GM19468 (cell line): ENCODE measurements around the gene CLBA1.
"Not testable (repeated sequence)": the region's sequence is repeated elsewhere in the genome, so short reads cannot be mapped to it uniquely, and the experiment has no call there.

ENCODE experiments used
- ATAC-seq: cut with Tn5 transposase; IDR thresholded peaks from one replicate; pipeline ENCODE4 v1.9.1; 2021; ENCODE audit warnings: mild to moderate bottlenecking, moderate library complexity, moderate number of reproducible peaks; ENCODE audit not compliant: unreplicated experiment; ENCODE audit errors: extremely low read depth

CLBA1 gene

DNA sequence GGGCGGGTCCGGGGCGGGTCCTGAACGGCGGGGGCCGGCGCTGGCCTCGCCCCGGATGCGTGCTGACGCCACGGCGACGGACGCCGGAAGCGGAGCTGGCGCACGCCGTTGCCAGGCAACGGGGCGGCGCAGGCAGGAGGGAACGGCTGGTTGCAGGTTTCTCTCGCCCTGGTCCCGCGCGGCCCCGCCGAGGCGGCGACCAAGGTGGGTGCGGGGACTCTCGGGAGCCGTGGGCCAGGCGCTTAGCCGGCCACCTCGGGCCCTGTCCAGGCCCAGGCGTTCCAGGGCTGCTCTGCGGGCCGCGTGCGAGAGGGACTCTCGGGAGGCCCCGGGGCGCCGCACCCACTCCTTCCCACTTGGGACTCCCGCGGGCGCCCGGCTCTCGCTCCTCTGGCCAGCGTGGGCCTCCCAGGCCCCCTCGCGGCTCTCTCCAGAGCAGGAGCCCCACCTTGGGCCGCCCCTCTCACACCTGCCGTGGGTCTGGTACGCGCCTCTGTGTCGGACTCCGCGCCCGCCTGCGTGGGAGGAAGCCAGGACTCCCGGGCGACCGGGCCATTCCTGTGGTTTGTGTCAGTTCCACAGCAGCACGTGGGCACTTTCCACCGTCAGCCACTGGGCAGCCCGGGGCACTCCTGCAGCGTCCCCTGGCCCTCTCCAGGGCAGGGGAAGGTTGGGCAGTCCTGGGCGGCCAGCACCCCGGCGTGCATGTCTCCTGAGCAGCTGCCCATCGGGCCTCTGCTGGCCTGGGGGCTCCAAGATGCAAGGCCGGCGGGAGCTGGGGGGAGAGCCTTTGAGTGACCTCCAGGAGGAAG is at the start of gene CLBA1:
CLBA1 (plus strand) TSS at position 114 of the 812 bp plus-strand sequence; CDS start at position 758, 644 bp downstream.
- peak; percentile 58 for ATAC-seq

DNA sequence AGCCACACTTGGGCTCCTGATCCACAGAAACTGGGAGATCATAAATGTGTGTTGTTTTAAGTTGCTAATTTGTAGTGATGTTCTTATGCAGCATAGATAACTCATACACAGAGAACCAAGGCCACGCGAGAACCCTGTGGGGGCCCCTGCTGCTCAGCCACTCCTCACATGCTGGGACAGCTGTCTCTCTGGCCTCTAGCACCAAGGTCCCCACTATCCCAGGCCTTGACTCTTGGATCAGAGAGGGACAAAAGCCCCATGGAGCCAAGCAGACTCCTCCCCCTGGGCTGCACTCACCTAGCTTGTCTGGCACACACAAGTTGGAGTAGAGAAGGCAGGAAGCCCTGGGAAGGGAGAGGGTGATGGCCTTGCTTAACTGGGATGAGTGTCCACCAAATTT is 49.6 kb upstream of the CLBA1 start:
- no peak for ATAC-seq

DNA sequence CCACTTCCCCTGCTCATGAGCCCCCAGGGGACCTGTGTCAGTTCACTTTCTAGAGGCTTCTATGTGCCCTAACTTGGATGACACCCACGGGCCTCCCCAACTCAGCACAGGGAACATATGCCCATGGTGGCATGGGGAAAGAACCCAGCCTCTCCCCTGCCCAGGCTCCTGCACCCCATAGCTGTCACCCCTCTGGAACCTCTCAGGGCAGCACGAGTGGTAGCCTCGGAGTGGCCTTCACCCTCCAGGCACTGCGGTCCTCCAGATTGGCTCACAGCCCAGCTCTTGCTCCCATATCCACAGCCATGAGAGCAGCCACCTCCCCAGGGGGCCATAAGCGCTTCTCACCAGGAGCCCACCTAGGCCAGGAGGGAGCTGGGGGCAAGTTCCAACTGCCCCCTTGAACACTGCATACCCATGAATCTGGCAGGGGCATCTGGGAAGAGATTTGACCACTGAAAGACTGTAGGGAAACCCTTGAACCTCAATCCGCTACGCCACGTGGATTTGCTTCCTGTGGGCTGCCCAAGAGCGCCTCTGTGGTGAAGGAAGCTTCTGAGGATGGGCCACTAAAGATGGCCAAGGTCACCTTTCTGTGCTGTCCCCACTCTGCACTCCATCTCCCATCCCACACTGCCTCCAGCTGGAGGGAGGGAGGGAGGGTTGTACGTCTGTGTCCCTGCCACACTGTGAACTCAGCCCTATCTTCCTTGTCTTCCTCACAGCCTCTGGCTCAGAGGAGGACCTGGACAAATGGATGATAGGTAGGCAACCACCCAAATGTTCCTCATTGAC is 49.0 kb upstream of the CLBA1 start:
- ATAC-seq = no peak

DNA sequence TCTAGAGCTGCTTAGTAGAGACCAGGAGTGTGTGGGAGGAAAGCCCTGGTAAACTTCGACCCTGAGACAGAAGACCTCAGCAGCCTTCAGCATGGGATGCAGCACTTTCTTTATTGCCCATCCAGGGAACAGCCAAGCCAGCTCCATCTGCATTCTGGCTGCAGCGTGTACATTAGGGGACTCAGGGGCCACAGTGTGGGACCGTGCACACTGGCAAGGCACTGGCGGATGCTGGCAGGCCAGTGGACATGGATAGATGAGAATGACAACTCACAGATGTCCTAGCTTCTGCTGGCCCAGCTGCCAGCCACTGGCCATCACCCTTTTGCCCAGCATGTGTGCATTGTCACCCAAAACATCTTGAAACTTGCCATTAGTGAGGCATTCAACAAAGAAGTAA is 48.4 kb upstream of the CLBA1 start:
- no peak for ATAC-seq

DNA sequence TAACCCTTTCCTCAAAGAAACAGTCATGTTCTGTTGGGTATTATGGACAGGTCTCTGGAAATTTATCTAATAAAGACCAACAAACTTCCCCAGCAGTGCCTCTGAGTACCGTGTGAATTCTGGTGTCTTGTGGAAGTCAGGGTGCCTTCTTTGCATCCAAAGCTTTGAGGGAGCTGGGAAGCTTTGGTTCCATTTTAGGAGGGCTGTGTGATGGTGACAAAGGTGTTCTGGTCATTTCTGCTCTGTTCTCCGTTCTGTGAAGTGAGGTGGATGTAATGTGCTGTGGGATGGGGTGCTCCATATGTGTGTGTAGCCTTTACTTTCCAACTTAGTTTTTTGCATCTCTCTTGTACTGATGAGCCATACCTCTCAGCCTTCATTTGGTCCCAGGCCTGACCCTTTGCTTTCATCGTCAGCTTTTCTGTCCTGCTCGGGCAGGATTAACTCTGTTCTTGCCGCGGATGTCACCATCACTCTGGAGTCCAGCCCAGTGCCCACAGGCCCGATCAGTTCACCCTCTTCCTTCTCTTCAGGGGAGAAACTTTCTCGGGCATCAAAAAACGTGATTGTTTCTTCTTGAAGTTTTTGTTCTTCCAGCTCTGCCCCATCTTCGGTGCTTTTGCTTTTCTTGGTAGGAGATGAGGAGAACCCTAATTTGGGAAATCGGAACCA is 47.8 kb upstream of the CLBA1 start:
- ATAC-seq = no peak

DNA sequence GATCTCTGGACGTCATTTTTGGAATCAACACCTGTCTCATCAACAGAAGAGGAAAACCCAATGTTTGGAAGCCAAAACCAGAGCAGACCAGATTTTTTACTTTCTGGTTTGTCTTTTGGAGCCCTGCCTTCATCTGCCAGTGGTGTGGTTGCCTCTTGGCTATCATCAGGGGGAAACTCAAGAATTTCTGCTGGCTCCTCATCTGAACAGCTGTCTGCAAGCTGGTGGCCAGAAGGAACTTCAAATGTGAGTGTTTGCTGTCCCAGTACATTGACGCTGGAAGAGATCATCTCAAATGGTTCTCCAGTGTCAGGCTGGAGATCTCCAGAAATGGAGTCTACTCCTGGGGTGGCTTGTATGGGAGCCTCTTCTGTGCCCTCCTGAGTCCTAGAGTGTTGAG is 47.2 kb upstream of the CLBA1 start:
- no peak for ATAC-seq

DNA sequence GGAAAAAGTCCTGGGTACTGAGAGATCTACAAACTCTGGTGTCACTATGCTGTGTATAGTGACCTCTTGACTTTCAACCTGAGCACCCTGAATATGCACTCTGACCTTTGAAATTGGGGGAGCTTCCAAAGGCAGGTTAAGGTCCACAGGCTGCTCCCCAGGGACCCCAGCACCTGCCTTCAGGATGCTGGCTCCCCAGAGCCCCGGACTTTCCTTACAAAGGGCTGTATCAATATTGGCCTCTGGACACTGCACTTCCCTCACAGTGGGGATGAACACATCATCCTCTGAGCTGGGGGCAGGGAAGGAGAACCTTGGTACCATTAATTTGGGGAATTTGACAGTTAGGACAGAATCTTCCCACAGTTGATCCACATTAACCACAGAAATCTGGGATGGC is 46.6 kb upstream of the CLBA1 start:
- ATAC-seq = no peak

DNA sequence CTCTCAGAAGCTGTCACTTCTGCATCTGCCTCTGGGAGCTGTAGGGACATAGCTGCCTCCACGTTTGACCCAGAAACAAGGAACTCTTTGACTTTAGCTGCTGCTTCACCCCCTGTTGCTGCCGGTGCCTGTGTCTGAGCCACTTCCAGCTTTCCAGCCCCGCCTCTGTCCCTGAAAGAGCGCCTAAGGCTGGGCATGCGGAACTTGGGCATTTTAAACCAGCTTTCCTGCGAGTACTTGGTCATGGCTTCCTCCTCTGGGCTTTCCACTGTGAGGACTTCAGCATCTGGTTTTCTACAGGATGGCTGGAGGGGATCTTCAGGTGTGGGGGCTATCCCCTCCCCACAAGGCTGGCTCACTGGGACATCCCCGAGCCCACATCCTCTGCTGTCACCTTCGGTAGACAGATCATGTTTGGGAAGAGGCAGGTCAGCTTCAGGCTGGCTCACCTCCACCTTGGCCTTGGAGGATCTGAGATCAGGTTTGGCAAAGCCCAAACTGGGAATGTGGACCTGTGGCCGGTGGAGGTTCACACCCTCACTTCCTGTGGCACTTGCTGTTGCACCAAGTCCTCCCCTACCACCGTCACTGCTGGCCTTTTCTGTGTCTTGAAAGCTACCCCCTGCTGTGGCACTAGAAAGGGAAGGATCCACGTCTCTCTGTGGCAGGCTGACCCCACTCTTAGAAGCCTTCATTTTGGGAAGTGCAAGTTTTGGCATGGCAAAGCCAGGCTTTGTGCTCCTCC is 45.8 kb upstream of the CLBA1 start:
- ATAC-seq = no peak

DNA sequence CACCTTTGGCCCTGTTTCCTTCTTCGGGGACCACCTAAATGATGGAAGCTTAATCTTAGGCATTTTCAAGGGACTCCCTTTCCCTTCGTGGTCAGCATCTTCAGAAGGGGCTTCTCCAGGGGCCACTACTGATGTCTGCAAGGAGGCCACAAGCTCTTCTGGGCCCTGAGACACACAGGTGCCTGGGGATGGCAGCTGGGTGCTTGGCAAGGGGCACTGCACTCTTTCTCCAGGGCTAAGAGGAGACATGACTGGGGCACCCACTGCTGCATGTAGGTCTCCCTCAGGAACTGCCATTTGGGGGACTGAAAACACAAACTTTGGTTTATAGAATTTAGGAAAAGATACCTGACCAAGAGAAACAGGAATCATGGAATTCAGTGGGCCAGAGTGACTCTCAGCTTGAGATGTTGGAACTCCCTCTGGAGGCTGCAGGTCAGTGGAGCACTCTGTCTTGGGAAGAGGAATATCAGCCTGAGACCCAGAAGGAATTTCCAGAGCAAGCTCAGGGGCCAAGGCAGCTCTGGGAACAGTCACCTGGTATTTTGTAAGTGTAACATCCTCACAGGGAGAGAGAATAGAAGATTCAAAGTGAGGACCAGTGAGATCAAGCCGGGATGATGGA is 45.0 kb upstream of the CLBA1 start:
- ATAC-seq = no peak

DNA sequence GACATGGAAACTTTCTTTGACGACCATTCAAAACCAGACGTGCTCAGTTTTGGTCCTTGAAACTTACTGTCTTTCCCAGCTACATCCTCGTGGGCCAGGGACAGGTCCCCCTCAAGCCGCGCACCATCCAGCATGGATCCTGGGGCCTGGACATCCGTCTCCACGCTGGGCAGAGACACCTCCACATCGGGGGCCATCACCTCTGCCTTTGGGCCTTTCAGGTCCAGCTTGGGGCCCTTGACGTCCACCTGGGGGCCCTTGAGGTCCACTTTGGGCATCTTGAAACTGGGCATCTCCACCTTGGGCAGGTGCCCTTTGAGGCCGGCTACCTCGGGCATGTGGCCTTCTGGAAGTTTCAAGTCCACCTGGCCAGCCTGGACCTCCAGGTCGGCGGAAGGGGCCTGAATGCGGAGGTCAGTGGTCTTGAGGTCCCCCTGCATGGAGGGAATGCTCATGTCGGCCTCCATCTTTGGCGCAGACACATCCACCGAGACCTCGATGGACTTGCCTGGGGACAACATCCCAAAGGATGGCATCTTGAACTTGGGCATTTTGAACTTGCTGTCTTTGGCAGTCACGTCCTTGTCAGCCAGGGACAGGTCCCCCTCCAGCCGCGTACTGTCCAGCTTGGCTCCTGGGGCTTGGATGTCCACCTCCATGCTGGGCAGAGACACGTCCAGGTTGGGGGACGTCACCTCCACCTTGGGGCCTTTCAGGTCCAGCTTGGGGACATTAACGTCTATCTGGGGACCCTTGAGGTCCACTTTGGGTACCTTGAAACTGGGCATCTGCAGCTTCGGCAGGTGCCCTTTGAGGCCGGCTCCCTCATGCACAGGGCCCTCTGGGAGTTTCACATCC is 43.9 kb upstream of the CLBA1 start:
- ATAC-seq = no peak

DNA sequence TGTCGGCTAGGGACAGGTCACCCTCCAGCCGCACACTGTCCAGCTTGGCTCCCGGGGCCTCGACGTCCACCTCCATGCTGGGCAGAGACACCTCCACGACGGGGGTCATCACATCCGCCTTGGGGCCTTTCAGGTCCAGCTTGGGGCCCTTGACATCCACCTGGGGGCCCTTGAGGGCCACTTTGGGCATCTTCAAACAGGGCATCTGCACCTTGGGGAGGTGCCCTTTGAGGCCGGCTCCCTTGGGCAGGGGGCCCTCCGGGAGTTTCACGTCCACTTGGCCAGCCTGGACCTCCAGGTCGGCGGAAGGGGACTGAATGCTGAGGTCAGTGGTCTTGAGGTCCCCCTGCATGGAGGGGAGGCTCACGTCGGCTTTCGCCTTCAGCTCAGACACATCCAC is 43.0 kb upstream of the CLBA1 start:
- ATAC-seq = no peak

DNA sequence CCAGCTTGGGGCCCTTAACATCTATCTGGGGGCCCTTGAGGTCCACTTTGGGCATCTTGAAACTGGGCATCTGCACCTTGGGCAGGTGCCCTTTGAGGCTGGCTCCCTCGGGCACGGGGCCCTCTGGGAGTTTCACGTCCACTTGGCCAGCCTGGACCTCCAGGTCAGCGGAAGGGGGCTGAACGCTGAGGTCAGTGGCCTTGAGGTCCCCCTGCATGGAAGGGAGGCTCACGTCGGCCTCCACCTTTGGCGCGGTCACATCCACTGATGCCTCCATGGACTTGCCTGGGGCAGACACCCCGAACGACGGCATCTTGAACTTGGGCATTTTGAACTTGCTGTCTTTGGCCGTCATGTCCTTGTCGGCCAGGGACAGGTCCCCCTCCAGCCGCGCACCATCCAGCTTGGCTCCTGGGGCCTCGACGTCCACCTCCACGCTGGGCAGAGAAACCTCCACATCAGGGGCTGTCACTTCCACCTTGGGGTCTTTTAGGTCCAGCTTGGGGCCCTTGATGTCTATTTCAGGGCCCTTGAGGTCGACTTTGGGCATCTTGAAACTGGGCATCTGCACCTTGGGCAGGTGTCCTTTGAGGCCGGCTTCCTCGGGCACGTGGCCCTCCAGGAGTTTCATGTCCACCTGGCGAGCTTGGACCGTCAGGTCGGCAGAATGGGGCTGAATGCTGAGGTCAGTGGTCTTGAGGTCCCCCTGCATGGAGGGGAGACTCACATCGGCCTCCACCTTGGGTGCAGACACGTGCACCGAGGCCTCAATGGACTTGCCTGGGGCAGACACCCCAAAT is 42.2 kb upstream of the CLBA1 start:
- ATAC-seq = not testable (repeated sequence)

DNA sequence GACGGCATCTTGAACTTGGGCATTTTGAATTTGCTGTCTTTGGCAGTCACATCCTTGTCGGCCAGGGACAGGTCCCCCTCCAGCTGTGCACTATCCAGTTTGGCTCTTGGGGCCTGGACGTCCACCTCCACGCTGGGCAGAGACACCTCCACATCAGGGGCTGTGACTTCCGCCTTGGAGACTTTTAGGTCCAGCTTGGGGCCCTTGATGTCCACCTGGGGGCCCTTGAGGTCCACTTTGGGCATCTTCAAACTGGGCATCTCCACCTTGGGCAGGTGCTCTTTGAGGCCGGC is 41.6 kb upstream of the CLBA1 start:
- ATAC-seq = not testable (repeated sequence)

DNA sequence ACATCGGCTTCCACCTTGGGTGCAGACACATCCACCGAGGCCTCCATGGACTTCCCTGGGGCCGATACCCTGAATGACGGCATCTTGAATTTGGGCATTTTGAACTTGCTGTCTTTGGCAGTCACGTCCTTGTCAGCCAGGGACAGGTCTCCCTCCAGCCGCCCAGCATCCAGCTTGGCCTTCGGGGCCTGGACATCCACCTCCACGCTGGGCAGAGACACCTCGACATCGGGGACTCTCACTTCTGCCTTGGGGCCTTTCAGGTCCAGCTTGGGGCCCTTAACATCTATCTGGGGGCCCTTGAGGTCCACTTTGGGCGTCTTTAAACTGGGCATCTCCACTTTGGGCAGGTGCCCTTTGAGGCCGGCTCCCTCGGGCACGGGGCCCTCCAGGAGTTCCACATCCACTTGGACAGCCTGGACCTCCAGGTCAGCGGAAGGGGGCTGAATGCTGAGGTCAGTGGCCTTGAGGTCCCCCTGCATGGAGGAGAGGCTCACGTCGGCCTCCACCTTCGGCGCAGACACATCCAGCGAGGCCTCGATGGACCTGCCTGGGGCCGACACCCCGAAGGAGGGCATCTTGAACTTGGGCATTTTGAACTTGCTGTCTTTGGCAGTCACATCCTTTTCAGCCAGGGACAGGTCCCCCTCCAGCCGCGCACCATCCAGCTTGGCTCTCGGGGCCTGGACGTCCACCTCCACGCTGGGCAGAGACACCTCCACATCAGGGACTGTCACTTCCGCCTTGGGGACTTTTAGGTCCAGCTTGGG is 41.0 kb upstream of the CLBA1 start:
- ATAC-seq = not testable (repeated sequence)

DNA sequence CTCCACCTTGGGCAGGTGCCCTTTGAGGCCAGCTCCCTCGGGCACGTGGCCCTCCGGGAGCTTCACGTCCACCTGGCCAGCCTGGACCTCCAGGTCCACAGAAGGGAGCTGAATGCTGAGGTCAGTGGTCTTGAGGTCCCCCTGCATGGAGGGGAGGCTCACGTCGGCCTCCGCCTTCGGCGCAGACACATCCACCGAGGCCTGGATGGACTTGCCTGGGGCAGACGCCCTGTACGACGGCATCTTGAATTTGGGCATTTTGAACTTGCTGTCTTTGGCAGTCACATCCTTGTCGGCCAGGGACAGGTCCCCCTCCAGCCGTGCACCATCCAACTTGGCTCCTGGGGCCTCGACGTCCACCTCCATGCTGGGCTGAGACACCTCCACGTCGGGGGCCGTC is 40.3 kb upstream of the CLBA1 start:
- not testable (repeated sequence) for ATAC-seq

DNA sequence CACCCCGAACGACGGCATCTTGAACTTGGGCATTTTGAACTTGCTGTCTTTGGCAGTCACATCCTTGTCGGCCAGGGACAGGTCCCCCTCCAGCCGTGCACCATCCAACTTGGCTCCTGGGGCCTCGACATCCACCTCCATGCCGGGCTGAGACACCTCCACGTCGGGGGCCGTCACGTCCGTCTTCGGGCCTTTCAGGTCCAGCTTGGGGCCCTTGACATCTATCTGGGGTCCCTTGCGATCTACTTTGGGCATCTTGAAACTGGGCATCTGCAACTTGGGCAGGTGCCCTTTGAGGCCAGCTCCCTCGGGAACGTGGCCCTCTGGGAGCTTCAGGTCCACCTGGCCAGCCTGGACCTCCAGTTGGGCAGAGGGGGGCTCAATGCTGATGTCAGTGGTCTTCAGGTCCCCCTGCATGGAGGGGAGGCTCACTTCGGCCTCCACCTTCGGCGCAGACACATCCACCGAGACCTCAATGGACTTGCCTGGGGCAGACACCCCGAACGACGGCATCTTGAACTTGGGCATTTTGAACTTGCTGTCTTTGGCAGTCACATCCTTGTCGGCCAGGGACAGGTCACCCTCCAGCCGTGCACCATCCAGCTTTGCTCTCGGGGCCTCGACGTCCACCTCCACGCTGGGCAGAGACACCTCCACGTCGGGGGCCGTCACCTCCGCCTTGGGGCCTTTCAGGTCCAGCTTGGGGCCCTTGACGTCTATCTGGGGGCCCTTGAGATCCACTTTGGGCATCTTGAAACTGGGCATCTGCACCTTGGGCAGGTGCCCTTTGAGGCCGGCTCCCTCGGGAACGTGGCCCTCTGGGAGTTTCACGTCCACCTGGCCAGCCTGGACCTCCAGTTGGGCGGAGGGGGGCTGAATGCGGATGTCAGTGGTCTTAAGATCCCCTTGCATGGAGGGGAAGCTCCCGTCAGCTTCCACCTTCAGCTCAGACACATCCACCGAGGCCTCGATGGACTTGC is 39.3 kb upstream of the CLBA1 start:
- ATAC-seq = not testable (repeated sequence)
